NCI-H82 (cell line): ENCODE results near the gene PGAP3.
A peak's percentile ranks its signal among the peaks of the same experiment; 100 is the strongest.

ENCODE experiments used
- DNase-seq: peaks from one replicate; lab custom pipeline; 2025; lab: John Stamatoyannopoulos, UW

The PGAP3 gene

GRCh38 chr17:39639043-39639442, 48.8 kb downstream of the PGAP3 start:
- DNase-seq = no peak

- no peak for DNase-seq
These were observed 49.5 kb downstream of the PGAP3 start for GRCh38 chr17:39638317-39638716.

- peak; percentile 91 for DNase-seq
These were observed 50.7 kb downstream of the PGAP3 start, which contains the start of gene STARD3 for GRCh38 chr17:39636927-39637736. STARD3 (plus strand) TSS chr17:39637144; CDS start chr17:39653532, 16,388 bp downstream.

GRCh38 chr17:39636587-39636926, 51.3 kb downstream of the PGAP3 start:
- no peak for DNase-seq

- DNase-seq = peak; percentile 41
These were observed 52.2 kb downstream of the PGAP3 start for GRCh38 chr17:39635614-39636176.

GRCh38 chr17:39634384-39634871, 53.4 kb downstream of the PGAP3 start:
- peak; percentile 74 for DNase-seq

GRCh38 chr17:39633570-39634183, 54.2 kb downstream of the PGAP3 start:
- DNase-seq = no peak

GRCh38 chr17:39632153-39632941, 55.5 kb downstream of the PGAP3 start:
- peak; percentile 47 for DNase-seq

- no peak for DNase-seq
These were observed 56.5 kb downstream of the PGAP3 start for GRCh38 chr17:39631403-39631802.

GRCh38 chr17:39629898-39630297, 58.0 kb downstream of the PGAP3 start:
- no peak for DNase-seq

- DNase-seq = no peak
These were observed 58.4 kb downstream of the PGAP3 start for GRCh38 chr17:39629494-39629880.

- no peak for DNase-seq
These were observed 59.0 kb downstream of the PGAP3 start for GRCh38 chr17:39628655-39629493.

- peak; percentile 50 for DNase-seq
These were observed 59.9 kb downstream of the PGAP3 start for GRCh38 chr17:39627712-39628516.

- no peak for DNase-seq
These were observed 60.7 kb downstream of the PGAP3 start for GRCh38 chr17:39627047-39627711.

GRCh38 chr17:39626171-39627046, 61.4 kb downstream of the PGAP3 start, which contains the start of gene PPP1R1B:
PPP1R1B (plus strand) TSS chr17:39626952; CDS start chr17:39627393, 441 bp downstream.
- no peak for DNase-seq

- DNase-seq = no peak
These were observed 62.6 kb downstream of the PGAP3 start for GRCh38 chr17:39625198-39625785.

- no peak for DNase-seq
These were observed 63.5 kb downstream of the PGAP3 start for GRCh38 chr17:39624313-39624712.

GRCh38 chr17:39623356-39623950, 64.4 kb downstream of the PGAP3 start:
- DNase-seq = peak; percentile 85
